K562 (cell line): ENCODE results near the gene TLCD5. TPM values are rescaled to one million over a fixed set of nuclear protein-coding genes. Genes with fewer than 3 reads are reported as not detected.

ENCODE experiments used
- ADNP ChIP-seq: fragments of 200-800 bp; sonication (Bioruptor generic); IDR thresholded peaks from 2 replicates; pipeline ENCODE4 v1.6.1; 2016; ENCODE audit warnings: missing genetic modification characterization, missing compliant biosample characterization
- DIDO1 ChIP-seq: fragments of 450-650 bp; IDR thresholded peaks from 2 replicates; pipeline ENCODE4 v1.6.1; 2016; ENCODE audit warnings: low read depth, missing biosample characterization, missing genetic modification characterization
- FOS ChIP-seq: IDR thresholded peaks from 3 replicates; pipeline ENCODE4 v1.6.1; 2011; ENCODE audit not compliant: insufficient read length; ENCODE audit errors: extremely low read depth
- HBP1 ChIP-seq: fragments of 450-650 bp; formaldehyde crosslinking; IDR thresholded peaks from 2 replicates; pipeline ENCODE4 v1.4.0; 2022; ENCODE audit warnings: missing genetic modification characterization
- HES1 ChIP-seq: fragments of 450-650 bp; IDR thresholded peaks from 2 replicates; pipeline ENCODE4 v1.6.1; 2016; ENCODE audit warnings: low read depth, mild to moderate bottlenecking, moderate library complexity
- HNRNPLL ChIP-seq: fragments of 200-400 bp; formaldehyde crosslinking; IDR thresholded peaks from 2 replicates; pipeline ENCODE4 v1.6.1; 2017; ENCODE audit warnings: low read length, low read depth, mild to moderate bottlenecking; ENCODE audit not compliant: poor library complexity, severe bottlenecking
- ID3 ChIP-seq, 2 experiments: fragments of 250-450 bp in 1 of 2; fragments of 450-650 bp in 1 of 2; sonication (Bioruptor Pico) in 1 of 2; IDR thresholded peaks; 2 replicates each; pipeline versions ENCODE4 v1.6.1 to v1.8.0; 2016 to 2021; ENCODE audit warnings: mild to moderate bottlenecking in 2 of 2, moderate library complexity in 2 of 2, missing compliant biosample characterization in 1 of 2, missing genetic modification characterization in 1 of 2
- KDM4B ChIP-seq, 2 experiments: fragments of 450-650 bp in 1 of 2; sonication (generic) in 1 of 2; IDR thresholded peaks; 2 replicates each; pipeline ENCODE4 v1.6.1; 2016 to 2017; ENCODE audit warnings: borderline replicate concordance in 2 of 2, antibody characterized with exemption in 1 of 2, low read depth in 1 of 2, mild to moderate bottlenecking in 1 of 2
- KLF16 ChIP-seq: IDR thresholded peaks from 2 replicates; pipeline ENCODE4 v1.6.1; 2016; ENCODE audit warnings: antibody characterized with exemption
- NFXL1 ChIP-seq: fragments of 450-650 bp; formaldehyde crosslinking; IDR thresholded peaks from 2 replicates; pipeline ENCODE4 v1.4.0; 2021; ENCODE audit warnings: mild to moderate bottlenecking
- PHF21A ChIP-seq: fragments of 450-650 bp; IDR thresholded peaks from 2 replicates; pipeline ENCODE4 v1.6.1; 2017; ENCODE audit warnings: low read depth, borderline replicate concordance
- PML ChIP-seq: IDR thresholded peaks from 2 replicates; pipeline ENCODE4 v1.6.1; 2012; ENCODE audit warnings: low read length, inconsistent platforms
- RFX1 ChIP-seq: fragments of 450-650 bp; IDR thresholded peaks from 2 replicates; pipeline ENCODE4 v1.6.1; 2016; ENCODE audit warnings: mild to moderate bottlenecking, moderate library complexity
- TBP ChIP-seq: optimal IDR thresholded peaks from 2 replicates; pipeline ENCODE3; 2011; ENCODE audit warnings: low read depth, low read length, improper control_type of control experiment
- ZBED1 ChIP-seq: IDR thresholded peaks from 2 replicates; pipeline ENCODE4 v1.6.1; 2014
- ZBTB7A ChIP-seq: IDR thresholded peaks from 2 replicates; pipeline ENCODE4 v1.6.1; 2011; ENCODE audit warnings: low read depth, mild to moderate bottlenecking, low read length, moderate library complexity, borderline replicate concordance; ENCODE audit not compliant: control insufficient read depth
- ZNF449 ChIP-seq: fragments of 250-450 bp; sonication (Bioruptor Pico); IDR thresholded peaks from 2 replicates; pipeline ENCODE4 v1.8.0; 2022; ENCODE audit warnings: moderate library complexity, mild to moderate bottlenecking, inconsistent platforms
- polyA plus RNA-seq, 8 experiments: library from polyadenylated mRNA; depleted of rRNA in 4 of 8; stranded (reverse) in 5 of 8; unstranded in 3 of 8; fragments of >200 nt; fragmentation: Nextera tagmentation in 2 of 8; fragmentation: Illumina TruSeq in 1 of 8; extraction: Ambion mirVana in 2 of 8; extraction: Trizol in 1 of 8; gene quantifications; 2 replicates each; pipeline versions ENCODE4 v1.2.1 to v1.2.3, GENCODE V29; 2011 to 2014; ENCODE audit warnings: inconsistent platforms in 1 of 8, missing spikeins in 1 of 8
- total RNA-seq, 7 experiments: library from RNA; depleted of rRNA in 6 of 7; stranded (reverse); fragments of >200 nt in 6 of 7; fragmentation: Illumina TruSeq in 2 of 7; extraction: Trizol in 2 of 7; gene quantifications; 2 replicates each; pipeline versions ENCODE4 v1.2.1 to v1.2.3, GENCODE V29; 2011 to 2021; ENCODE audit warnings: low replicate concordance in 1 of 7
- TF ChIP-seq, protein P1 (sequence below): fragments of 150-350 bp; conservative IDR thresholded peaks from 2 replicates; pipeline ENCODE4 v1.6.1; 2014; ENCODE audit warnings: low read length
- TF ChIP-seq, protein P2 (sequence below): sonication (generic); IDR thresholded peaks from 2 replicates; pipeline ENCODE4 v1.6.1; 2016

The TLCD5 gene
- total and polyA plus RNA-seq, 9 of the 15 experiments (the other 6 are each of a cell fraction or from before 2014, with no cell fraction given), result 0.94 to 5.1 (median 1.6) TPM

- TF ChIP-seq HNRNPLL (peak; percentile 59), NFXL1 (CRISPR knock-in tag) (no peak), KLF16 (no peak), TBP (peak; percentile 75), RFX1 (no peak), FOS (no peak), ZBED1 (no peak), KDM4B (IDR thresholded peaks at IDR 0.05; ENCODE audit: borderline replicate concordance in 2 of 2, low read depth in 1 of 2) (peak in 1 of 2 experiments; percentile 71; a peak in 1 of 4 replicates), ADNP (tag) (peak; percentile 35; the same call in 1 of the 2 replicates), HBP1 (CRISPR knock-in tag) (no peak), PML (no peak; the same call in 1 of the 2 replicates), ZNF449 (CRISPR knock-in tag) (0 out of 2 replicates have a peak, but pooled peaks have one; percentile 15), HES1 (no peak), DIDO1 (tag) (no peak), PHF21A (peak; percentile 93), ZBTB7A (peak; percentile 89), ID3 (CRISPR knock-in tag; IDR thresholded peaks at IDR 0.05) (no peak), ID3 (tag; IDR thresholded peaks at IDR 0.05) (0 out of 2 replicates have a peak, but pooled peaks have one; percentile 36)
- TF ChIP-seq, protein P1, sequence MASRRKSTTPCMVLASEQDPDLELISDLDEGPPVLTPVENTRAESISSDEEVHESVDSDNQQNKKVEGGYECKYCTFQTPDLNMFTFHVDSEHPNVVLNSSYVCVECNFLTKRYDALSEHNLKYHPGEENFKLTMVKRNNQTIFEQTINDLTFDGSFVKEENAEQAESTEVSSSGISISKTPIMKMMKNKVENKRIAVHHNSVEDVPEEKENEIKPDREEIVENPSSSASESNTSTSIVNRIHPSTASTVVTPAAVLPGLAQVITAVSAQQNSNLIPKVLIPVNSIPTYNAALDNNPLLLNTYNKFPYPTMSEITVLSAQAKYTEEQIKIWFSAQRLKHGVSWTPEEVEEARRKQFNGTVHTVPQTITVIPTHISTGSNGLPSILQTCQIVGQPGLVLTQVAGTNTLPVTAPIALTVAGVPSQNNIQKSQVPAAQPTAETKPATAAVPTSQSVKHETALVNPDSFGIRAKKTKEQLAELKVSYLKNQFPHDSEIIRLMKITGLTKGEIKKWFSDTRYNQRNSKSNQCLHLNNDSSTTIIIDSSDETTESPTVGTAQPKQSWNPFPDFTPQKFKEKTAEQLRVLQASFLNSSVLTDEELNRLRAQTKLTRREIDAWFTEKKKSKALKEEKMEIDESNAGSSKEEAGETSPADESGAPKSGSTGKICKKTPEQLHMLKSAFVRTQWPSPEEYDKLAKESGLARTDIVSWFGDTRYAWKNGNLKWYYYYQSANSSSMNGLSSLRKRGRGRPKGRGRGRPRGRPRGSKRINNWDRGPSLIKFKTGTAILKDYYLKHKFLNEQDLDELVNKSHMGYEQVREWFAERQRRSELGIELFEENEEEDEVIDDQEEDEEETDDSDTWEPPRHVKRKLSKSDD, result no peak
- TF ChIP-seq, protein P2, sequence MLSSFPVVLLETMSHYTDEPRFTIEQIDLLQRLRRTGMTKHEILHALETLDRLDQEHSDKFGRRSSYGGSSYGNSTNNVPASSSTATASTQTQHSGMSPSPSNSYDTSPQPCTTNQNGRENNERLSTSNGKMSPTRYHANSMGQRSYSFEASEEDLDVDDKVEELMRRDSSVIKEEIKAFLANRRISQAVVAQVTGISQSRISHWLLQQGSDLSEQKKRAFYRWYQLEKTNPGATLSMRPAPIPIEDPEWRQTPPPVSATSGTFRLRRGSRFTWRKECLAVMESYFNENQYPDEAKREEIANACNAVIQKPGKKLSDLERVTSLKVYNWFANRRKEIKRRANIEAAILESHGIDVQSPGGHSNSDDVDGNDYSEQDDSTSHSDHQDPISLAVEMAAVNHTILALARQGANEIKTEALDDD, result no peak
Observed at GRCh38 chr11:120335908-120336640, 11.0 kb downstream of the TLCD5 start, which contains the start of gene ARHGEF12 (continued).
